SU-DHL-6 (cell line): ENCODE results near the gene LAMA2.

Source experiments
- CTCF ChIP-seq: fragments of 200-600 bp; sonication (generic); IDR thresholded peaks from one replicate; pipeline ENCODE4 v1.5.1; 2017; ENCODE audit warnings: antibody characterized with exemption, mild to moderate bottlenecking, low read length, moderate library complexity; ENCODE audit not compliant: insufficient read depth, poor library complexity, severe bottlenecking
- EZH2phosphoT487 ChIP-seq: fragments of 200-600 bp; sonication (generic), shearing (Covaris generic); conservative IDR thresholded peaks from 2 replicates; pipeline ENCODE4 v1.6.1; 2018; ENCODE audit warnings: mild to moderate bottlenecking, antibody characterized with exemption, low read length, moderate library complexity, mixed read lengths

GRCh38 chr6:129504456-129504855 is 621.5 kb downstream of the LAMA2 start:
- TF ChIP-seq CTCF: no peak
- TF ChIP-seq EZH2phosphoT487: no peak
